ENCODE measurements around the gene GCNT2.
A peak's percentile ranks its signal among the peaks of the same experiment; 100 is the strongest.

The GCNT2 gene

DNA sequence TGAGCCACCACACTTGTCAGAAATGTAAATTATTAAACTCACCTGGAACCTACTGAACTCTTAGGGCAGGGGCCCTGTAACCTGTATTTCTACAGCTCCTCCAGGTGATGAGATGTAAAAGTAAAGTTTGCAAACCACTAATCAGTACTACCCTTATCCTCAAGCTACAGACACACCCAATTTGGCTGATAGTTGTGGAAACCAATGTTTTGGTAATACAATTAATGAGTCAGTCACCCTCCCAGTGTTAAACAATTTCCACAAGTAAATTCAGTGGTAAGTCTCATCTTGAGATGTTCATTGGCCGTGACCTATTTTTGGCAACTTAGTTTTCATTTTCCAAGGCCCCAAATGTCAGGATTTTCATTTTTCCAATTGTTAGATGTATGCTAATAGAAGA, 29.6 kb downstream of the GCNT2 start:
- no peak overlapping the region for H3K9ac ChIP-seq (ENCODE audit: insufficient read length)
- H3K9me3 ChIP-seq (ENCODE audit: low read depth, low read length) = no peaks in the 10 kb centered on the region
- no peak for TF ChIP-seq FOXP2 (optimal IDR thresholded peaks at IDR 0.05; ENCODE audit: control extremely low read depth, extremely low read length, insufficient read depth)
- no peaks in the 10 kb centered on the region for H3K36me3 ChIP-seq (ENCODE audit: insufficient read depth, low read length)
- no peak overlapping the region for H3K27ac ChIP-seq
- H3K4me3 ChIP-seq = no peak overlapping the region
- DNase-seq (ENCODE audit: low read depth, low spot score) = no peak

GRCh38 chr6:10552270-10552810, 31.2 kb downstream of the GCNT2 start:
- no peak for DNase-seq (ENCODE audit: low read depth, low spot score)
- no peak for TF ChIP-seq POLR2AphosphoS5 (IDR thresholded peaks at IDR 0.05; ENCODE audit: borderline replicate concordance, low read depth, low read length)
- TF ChIP-seq EZH2 (IDR thresholded peaks at IDR 0.05) = no peak
- no peak for TF ChIP-seq FOXP2 (optimal IDR thresholded peaks at IDR 0.05; ENCODE audit: control extremely low read depth, extremely low read length, insufficient read depth)
- Histone ChIP-seq H3K4me3 (no peak overlapping the region), H3K9ac (ENCODE audit: insufficient read length) (no peak overlapping the region), H3K36me3 (ENCODE audit: insufficient read depth, low read length) (no peaks in the 10 kb centered on the region), H3K9me3 (ENCODE audit: low read depth, low read length) (no peaks in the 10 kb centered on the region), H3K27ac (no peak overlapping the region)

DNA sequence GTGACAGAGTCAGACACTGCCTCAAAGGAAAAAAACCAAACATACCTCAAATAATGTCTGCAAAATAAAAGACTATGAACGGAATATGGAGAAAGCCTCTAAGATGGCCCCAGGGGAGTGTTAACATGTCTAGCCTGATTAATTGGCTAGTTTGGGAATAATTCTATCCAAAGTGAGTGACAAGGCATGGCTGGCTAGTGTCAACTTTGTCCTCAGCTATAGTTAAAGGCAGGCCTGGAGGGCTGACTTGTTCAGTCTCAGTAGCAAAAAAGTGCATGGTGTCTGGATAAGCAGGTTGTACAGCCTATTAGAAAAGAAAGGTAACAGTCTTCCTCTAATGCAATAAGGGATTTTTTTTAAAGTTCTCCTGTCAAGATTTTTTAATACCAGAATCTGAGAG, 32.7 kb downstream of the GCNT2 start:
- Histone ChIP-seq H3K9ac (ENCODE audit: insufficient read length) (no peak overlapping the region), H3K9me3 (ENCODE audit: low read depth, low read length) (no peaks in the 10 kb centered on the region), H3K4me3 (no peak overlapping the region), H3K36me3 (ENCODE audit: insufficient read depth, low read length) (no peaks in the 10 kb centered on the region), H3K27ac (no peak overlapping the region)
- TF ChIP-seq FOXP2 (optimal IDR thresholded peaks at IDR 0.05; ENCODE audit: control extremely low read depth, extremely low read length, insufficient read depth) (no peak), EZH2 (IDR thresholded peaks at IDR 0.05) (no peak), POLR2AphosphoS5 (IDR thresholded peaks at IDR 0.05; ENCODE audit: borderline replicate concordance, low read depth, low read length) (no peak)
- no peak for DNase-seq (ENCODE audit: low read depth, low spot score)

DNA sequence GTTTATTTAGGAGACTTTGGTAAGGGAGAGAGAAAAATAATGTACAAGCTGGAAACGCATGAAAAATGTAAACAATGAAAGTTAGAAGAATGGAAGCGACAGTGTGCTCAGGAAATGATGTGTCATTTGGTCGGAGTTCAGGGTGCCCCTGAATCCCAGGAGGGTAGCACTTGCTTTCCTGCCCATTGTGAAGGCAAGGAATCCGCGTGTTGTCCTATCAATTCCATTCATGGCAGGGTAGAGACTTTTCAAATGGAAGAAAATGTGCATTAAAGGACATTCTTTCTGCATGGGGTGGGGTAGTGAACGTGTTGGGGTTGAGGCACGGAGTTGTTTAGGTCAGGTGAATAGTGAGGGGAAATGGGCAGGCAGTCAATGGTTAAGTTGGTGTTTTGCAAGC, 33.7 kb downstream of the GCNT2 start:
- H3K4me3 ChIP-seq = no peak overlapping the region
- no peaks in the 10 kb centered on the region for H3K36me3 ChIP-seq (ENCODE audit: insufficient read depth, low read length)
- no peak overlapping the region for H3K9ac ChIP-seq (ENCODE audit: insufficient read length)
- TF ChIP-seq POLR2AphosphoS5 (IDR thresholded peaks at IDR 0.05; ENCODE audit: borderline replicate concordance, low read depth, low read length) (no peak), EZH2 (IDR thresholded peaks at IDR 0.05) (no peak), FOXP2 (optimal IDR thresholded peaks at IDR 0.05; ENCODE audit: control extremely low read depth, extremely low read length, insufficient read depth) (no peak)
- no peak for DNase-seq (ENCODE audit: low read depth, low spot score)
- no peak overlapping the region for H3K27ac ChIP-seq
- no peaks in the 10 kb centered on the region for H3K9me3 ChIP-seq (ENCODE audit: low read depth, low read length)

DNA sequence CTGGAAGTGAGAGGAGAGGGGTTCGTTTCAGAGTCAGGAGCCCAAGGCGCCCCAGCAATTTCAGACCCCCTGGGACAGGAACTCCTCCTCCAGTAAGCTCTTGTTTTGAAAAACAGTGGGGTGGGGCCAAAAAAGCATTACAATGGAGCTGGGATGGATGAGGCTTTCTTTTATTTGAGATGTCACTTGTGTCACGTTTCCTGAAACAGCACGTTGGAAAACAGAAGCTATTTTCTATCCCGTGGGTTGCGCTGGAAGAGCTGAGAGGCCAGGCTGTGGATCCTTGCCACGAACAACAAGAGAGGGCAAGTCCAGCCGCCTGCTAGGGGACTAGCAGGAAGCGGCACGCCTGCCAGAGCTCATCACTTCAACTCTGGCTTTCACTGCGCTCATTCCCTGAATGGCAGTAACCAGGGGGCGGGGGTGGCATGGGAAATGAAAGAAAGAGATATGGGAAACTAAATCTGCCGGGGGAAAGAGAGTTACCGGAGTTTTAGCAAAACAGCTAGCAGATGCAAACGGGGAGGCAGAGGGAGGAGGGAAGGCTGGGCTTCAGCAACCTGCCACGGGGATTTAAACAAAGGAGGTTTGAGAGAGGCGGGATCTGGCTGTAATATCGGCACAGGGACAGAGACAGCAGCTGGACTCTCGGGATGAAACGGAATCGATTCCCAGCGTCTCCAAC, 34.6 kb downstream of the GCNT2 start:
- TF ChIP-seq FOXP2 (optimal IDR thresholded peaks at IDR 0.05; ENCODE audit: control extremely low read depth, extremely low read length, insufficient read depth) (no peak), POLR2AphosphoS5 (IDR thresholded peaks at IDR 0.05; ENCODE audit: borderline replicate concordance, low read depth, low read length) (no peak), EZH2 (IDR thresholded peaks at IDR 0.05) (no peak)
- H3K27ac ChIP-seq = no peak overlapping the region
- H3K9ac ChIP-seq (ENCODE audit: insufficient read length) = no peak overlapping the region
- DNase-seq (ENCODE audit: low read depth, low spot score) = no peak
- peak overlapping the region; percentile 51 for H3K4me3 ChIP-seq
- H3K9me3 ChIP-seq (ENCODE audit: low read depth, low read length) = no peaks in the 10 kb centered on the region
- no peaks in the 10 kb centered on the region for H3K36me3 ChIP-seq (ENCODE audit: insufficient read depth, low read length)

DNA sequence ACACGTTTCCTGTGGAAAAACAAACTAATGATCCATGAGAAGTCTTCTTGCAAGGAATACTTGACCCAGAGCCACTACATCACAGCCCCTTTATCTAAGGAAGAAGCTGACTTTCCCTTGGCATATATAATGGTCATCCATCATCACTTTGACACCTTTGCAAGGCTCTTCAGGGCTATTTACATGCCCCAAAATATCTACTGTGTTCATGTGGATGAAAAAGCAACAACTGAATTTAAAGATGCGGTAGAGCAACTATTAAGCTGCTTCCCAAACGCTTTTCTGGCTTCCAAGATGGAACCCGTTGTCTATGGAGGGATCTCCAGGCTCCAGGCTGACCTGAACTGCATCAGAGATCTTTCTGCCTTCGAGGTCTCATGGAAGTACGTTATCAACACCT, 35.4 kb downstream of the GCNT2 start:
- Histone ChIP-seq H3K9ac (ENCODE audit: insufficient read length) (no peak overlapping the region), H3K36me3 (ENCODE audit: insufficient read depth, low read length) (no peaks in the 10 kb centered on the region), H3K4me3 (no peak overlapping the region), H3K27ac (no peak overlapping the region), H3K9me3 (ENCODE audit: low read depth, low read length) (no peaks in the 10 kb centered on the region)
- DNase-seq (ENCODE audit: low read depth, low spot score) = no peak
- TF ChIP-seq POLR2AphosphoS5 (IDR thresholded peaks at IDR 0.05; ENCODE audit: borderline replicate concordance, low read depth, low read length) (no peak), EZH2 (IDR thresholded peaks at IDR 0.05) (no peak), FOXP2 (optimal IDR thresholded peaks at IDR 0.05; ENCODE audit: control extremely low read depth, extremely low read length, insufficient read depth) (no peak)

- no peak overlapping the region for H3K9ac ChIP-seq (ENCODE audit: insufficient read length)
- no peak for DNase-seq (ENCODE audit: low read depth, low spot score)
Observed at GRCh38 chr6:10556992-10557391, 35.8 kb downstream of the GCNT2 start.

DNA sequence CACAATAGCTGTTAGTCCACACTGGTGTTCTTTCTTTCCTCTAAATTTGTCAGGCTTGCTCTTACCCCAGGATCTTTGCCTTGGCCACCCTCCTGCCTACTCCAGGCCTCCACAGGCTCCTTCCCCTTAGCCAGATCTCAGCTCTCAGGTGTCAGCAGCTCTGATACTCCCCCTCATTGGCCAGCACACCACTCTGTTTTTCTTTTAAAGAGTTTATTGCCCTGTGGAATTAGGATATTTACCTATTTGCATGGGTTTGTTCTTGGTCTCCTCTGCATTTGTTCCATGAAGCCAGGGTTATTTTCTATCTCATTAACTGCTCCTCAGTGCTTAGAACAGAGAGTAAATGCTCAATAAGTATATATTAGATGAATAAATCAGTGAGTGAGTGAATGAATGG, 36.8 kb downstream of the GCNT2 start:
- no peak for DNase-seq (ENCODE audit: low read depth, low spot score)
- TF ChIP-seq EZH2 (IDR thresholded peaks at IDR 0.05) (no peak), FOXP2 (optimal IDR thresholded peaks at IDR 0.05; ENCODE audit: control extremely low read depth, extremely low read length, insufficient read depth) (no peak), POLR2AphosphoS5 (IDR thresholded peaks at IDR 0.05; ENCODE audit: borderline replicate concordance, low read depth, low read length) (no peak)
- Histone ChIP-seq H3K36me3 (ENCODE audit: insufficient read depth, low read length) (no peaks in the 10 kb centered on the region), H3K9ac (ENCODE audit: insufficient read length) (no peak overlapping the region), H3K9me3 (ENCODE audit: low read depth, low read length) (no peaks in the 10 kb centered on the region), H3K27ac (no peak overlapping the region), H3K4me3 (no peak overlapping the region)

More at GRCh38 chr6:10556992-10557391, 35.8 kb downstream of the GCNT2 start:
- no peak overlapping the region for H3K4me3 ChIP-seq
- TF ChIP-seq POLR2AphosphoS5 (IDR thresholded peaks at IDR 0.05; ENCODE audit: borderline replicate concordance, low read depth, low read length) = no peak
- no peaks in the 10 kb centered on the region for H3K36me3 ChIP-seq (ENCODE audit: insufficient read depth, low read length)
- H3K9me3 ChIP-seq (ENCODE audit: low read depth, low read length) = no peaks in the 10 kb centered on the region
- no peak overlapping the region for H3K27ac ChIP-seq

DNA sequence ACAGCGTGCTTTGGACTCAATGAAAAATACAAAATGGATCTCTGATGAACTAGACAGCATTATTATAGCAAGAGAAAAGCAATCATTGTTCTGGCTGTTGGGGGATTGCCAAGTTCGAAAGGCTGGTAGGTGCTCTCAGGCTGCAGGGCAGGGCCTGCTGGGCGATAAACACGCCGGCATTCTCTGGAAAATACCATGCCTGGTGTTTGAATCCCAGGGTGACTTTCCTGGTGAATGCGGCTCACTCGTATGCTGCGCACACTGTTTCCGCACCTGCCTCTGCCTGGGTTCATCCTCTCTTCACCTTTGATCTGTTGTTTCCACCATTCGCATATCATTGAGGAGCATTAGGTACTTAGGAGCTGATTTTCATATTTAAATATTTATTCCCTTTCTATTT, 37.4 kb downstream of the GCNT2 start:
- no peak overlapping the region for H3K4me3 ChIP-seq
- TF ChIP-seq EZH2 (IDR thresholded peaks at IDR 0.05) (no peak), POLR2AphosphoS5 (IDR thresholded peaks at IDR 0.05; ENCODE audit: borderline replicate concordance, low read depth, low read length) (no peak), FOXP2 (optimal IDR thresholded peaks at IDR 0.05; ENCODE audit: control extremely low read depth, extremely low read length, insufficient read depth) (no peak)
- H3K27ac ChIP-seq = no peak overlapping the region
- no peaks in the 10 kb centered on the region for H3K36me3 ChIP-seq (ENCODE audit: insufficient read depth, low read length)
- no peak for DNase-seq (ENCODE audit: low read depth, low spot score)
- no peaks in the 10 kb centered on the region for H3K9me3 ChIP-seq (ENCODE audit: low read depth, low read length)
- H3K9ac ChIP-seq (ENCODE audit: insufficient read length) = no peak overlapping the region
